Parathyroid adenoma (tissue), 2 donors: Measurements from ENCODE around the gene TMOD1.
"Not testable (repeated sequence)": the region's sequence is repeated elsewhere in the genome, so short reads cannot be mapped to it uniquely, and the experiment has no call there.

Experiments
- H2AFZ ChIP-seq: fragments of 300-600 bp; sonication (generic); one replicate; pipeline ENCODE4 v1.7.0; 2017; ENCODE audit warnings: antibody characterized with exemption, mild to moderate bottlenecking
- H3K27ac ChIP-seq: fragments of 300-600 bp; sonication (generic); one replicate; pipeline ENCODE4 v1.7.0; 2017
- H3K27me3 ChIP-seq: fragments of 300-600 bp; sonication (generic); one replicate; pipeline ENCODE4 v1.7.0; 2017; ENCODE audit warnings: low read length; ENCODE audit not compliant: control insufficient read depth, insufficient read depth
- H3K36me3 ChIP-seq: fragments of 300-600 bp; sonication (generic); one replicate; pipeline ENCODE4 v1.7.0; 2017; ENCODE audit warnings: low read length; ENCODE audit not compliant: control insufficient read depth, insufficient read depth
- H3K4me1 ChIP-seq: fragments of 300-600 bp; sonication (generic); one replicate; pipeline ENCODE4 v1.7.0; 2017; ENCODE audit warnings: control low read depth
- H3K4me2 ChIP-seq: fragments of 300-600 bp; sonication (generic); one replicate; pipeline ENCODE4 v1.7.0; 2017; ENCODE audit warnings: low read length
- H3K4me3 ChIP-seq: fragments of 300-600 bp; sonication (generic); one replicate; pipeline ENCODE4 v1.7.0; 2017; ENCODE audit warnings: low read depth, low read length
- H3K79me2 ChIP-seq: fragments of 300-600 bp; sonication (generic); one replicate; pipeline ENCODE4 v1.7.0; 2017; ENCODE audit warnings: control low read depth
- H3K9ac ChIP-seq: fragments of 300-600 bp; sonication (generic); one replicate; pipeline ENCODE4 v1.7.0; 2017; ENCODE audit warnings: mild to moderate bottlenecking
- H3K9me3 ChIP-seq: fragments of 300-600 bp; sonication (generic); one replicate; pipeline ENCODE4 v1.7.0; 2017; ENCODE audit warnings: low read length; ENCODE audit not compliant: control insufficient read depth
- TF ChIP-seq, protein P1 (sequence below): fragments of 300-600 bp; sonication (generic); IDR thresholded peaks from one replicate; pipeline ENCODE4 v1.7.0; 2017; ENCODE audit warnings: antibody characterized with exemption, mild to moderate bottlenecking
- donor health status: primary hyperparathyroidism.

The TMOD1 gene

DNA sequence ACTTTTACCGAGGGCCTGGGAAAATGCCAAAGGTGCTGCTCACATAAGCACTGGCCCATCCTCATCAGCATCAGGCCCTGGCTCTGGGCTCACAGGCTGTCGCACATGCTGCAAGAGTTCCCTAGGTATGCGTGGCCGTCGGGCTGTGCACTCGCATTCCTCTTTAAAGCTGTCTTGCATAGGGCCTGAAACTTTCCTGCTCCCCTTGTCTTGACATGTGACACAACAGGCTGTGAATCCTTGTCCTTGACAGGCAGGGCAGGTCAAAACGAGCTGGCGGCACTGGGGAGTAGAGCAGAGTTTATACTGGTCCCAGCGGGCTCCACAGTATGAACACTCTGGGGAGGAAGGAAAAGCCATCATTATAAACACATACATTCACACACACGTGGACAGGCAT, 101.0 kb downstream of the TMOD1 start:
- H3K27me3 ChIP-seq = no peaks in the 10 kb centered on the region
- H3K4me2 ChIP-seq = no peak overlapping the region
- H3K36me3 ChIP-seq = no peaks in the 10 kb centered on the region
- H3K27ac ChIP-seq = no peak overlapping the region
- TF ChIP-seq, protein P1, sequence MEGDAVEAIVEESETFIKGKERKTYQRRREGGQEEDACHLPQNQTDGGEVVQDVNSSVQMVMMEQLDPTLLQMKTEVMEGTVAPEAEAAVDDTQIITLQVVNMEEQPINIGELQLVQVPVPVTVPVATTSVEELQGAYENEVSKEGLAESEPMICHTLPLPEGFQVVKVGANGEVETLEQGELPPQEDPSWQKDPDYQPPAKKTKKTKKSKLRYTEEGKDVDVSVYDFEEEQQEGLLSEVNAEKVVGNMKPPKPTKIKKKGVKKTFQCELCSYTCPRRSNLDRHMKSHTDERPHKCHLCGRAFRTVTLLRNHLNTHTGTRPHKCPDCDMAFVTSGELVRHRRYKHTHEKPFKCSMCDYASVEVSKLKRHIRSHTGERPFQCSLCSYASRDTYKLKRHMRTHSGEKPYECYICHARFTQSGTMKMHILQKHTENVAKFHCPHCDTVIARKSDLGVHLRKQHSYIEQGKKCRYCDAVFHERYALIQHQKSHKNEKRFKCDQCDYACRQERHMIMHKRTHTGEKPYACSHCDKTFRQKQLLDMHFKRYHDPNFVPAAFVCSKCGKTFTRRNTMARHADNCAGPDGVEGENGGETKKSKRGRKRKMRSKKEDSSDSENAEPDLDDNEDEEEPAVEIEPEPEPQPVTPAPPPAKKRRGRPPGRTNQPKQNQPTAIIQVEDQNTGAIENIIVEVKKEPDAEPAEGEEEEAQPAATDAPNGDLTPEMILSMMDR = no peak
- no peak overlapping the region for H2AFZ ChIP-seq
- no peak overlapping the region for H3K4me3 ChIP-seq
- H3K9me3 ChIP-seq = no peaks in the 10 kb centered on the region
- no peaks in the 10 kb centered on the region for H3K4me1 ChIP-seq
- no peaks in the 10 kb centered on the region for H3K79me2 ChIP-seq
- no peak overlapping the region for H3K9ac ChIP-seq

DNA sequence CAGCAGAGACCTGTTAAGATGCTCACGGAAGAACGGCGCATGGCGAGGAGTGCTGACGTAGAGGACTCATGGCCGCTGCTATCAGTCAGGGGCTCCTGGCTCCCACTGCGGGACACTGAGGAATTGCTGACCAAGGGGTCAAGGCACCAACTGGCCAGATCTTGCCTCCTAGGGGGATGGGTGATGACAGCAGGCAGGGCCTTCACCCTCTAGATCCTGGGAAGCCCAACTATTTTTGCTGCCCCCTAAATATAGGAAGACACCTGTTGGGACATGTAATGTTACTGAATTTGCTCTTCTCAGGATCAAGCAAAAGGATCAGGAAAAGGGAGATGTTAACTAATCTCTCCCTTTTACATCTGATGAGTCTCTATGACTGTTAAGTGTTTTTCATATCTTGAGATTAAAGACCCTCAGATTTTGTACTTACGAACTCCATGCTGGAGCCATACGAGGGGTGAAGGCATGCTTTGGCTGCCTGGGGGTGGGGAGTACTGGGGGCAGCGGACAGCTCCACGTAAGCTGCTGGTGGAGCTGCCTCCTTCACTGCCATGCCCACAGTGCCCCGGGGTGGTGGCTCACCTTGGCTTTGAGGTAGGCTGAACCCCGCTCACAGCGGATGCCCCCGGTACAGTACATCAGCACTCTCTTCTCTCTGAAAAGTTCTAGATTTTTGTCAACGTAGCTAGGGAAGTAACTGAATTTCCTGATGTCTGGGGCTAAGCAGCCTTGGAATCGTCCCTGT, 103.6 kb downstream of the TMOD1 start:
- Histone ChIP-seq H2AFZ (no peak overlapping the region), H3K9me3 (no peaks in the 10 kb centered on the region), H3K9ac (no peak overlapping the region), H3K4me3 (no peak overlapping the region), H3K4me2 (no peak overlapping the region), H3K27me3 (no peaks in the 10 kb centered on the region), H3K27ac (no peak overlapping the region), H3K36me3 (no peaks in the 10 kb centered on the region), H3K4me1 (no peaks in the 10 kb centered on the region), H3K79me2 (no peaks in the 10 kb centered on the region)
- TF ChIP-seq, protein P1 = no peak

DNA sequence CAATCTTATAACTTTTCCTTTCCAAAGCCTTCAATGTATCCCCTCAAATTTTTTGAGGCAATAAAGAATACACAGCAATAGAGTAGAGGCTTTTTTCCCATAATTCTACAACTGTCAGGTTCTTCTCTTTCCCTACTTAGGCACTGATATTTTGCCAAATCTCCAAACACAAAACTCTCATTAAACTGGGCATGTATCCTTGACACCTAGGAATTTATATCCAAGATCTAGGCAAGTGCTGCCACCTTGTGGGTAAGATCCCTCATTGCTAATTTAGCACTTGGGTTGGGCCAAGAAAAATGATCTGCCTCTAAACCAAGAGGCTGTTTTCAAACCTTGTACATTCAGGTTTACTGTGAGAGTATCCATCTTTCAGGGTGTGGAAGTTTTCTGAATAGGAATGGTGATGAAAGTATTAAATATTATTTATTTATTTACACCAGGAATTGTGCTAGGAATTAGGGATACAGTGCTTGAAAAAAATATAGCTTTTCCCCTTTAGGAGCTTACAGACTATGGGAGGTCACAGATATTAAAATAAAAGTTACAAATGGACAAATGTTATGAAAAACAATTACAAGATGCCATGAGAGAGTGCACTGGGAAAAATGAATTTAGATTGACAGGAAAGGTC, 114.1 kb downstream of the TMOD1 start:
- no peaks in the 10 kb centered on the region for H3K36me3 ChIP-seq
- no peak overlapping the region for H3K9ac ChIP-seq
- H3K4me3 ChIP-seq = no peak overlapping the region

DNA sequence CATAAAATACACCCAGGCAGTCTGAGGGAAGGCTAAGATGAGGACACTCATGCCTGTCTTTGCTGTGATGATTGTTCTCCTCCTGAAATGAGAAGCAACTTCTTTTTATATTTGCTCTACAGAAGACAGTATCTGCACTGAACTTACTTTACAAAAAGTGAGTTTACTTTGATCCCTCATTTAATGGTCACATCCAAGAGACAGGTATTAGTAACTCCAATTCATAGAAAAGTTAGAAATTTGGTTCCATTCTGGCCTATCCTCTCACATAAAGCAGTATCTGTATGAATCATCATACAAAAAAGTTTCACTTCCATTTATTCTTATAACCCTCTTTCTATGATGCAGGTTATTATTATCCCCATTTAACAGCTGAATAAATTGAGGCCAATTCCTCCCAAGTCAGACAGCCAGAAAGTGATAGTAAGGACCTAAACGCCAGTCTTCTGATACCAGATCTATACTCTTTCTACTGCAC, 116.5 kb downstream of the TMOD1 start:
- H3K36me3 ChIP-seq = no peaks in the 10 kb centered on the region

More for the DNA sequence above, 114.1 kb downstream of the TMOD1 start:
- H3K27me3 ChIP-seq = no peaks in the 10 kb centered on the region
- H2AFZ ChIP-seq = no peak overlapping the region
- H3K4me2 ChIP-seq = no peak overlapping the region
- H3K9me3 ChIP-seq = no peaks in the 10 kb centered on the region
- H3K4me1 ChIP-seq = no peaks in the 10 kb centered on the region
- no peaks in the 10 kb centered on the region for H3K79me2 ChIP-seq
- no peak overlapping the region for H3K27ac ChIP-seq
- TF ChIP-seq, protein P1 = peak; percentile 62

DNA sequence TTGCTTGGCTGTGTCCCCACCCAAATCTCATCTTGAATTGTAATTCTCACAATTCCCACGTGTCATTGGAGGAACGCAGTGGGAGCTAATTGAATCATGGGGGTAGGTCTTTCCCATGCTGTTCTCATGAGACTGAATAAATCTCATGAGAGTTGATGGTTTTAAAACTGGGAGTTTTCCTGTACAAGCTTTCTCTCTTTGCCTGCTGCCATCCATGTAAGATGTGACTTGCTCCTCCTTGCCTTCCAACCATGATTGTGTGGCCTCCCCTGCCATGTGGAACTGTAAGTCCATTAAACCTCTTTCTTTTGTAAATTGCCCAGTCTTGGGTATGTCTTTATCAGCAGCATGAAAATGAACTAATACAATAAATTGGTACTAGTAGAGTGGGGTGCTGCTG, 118.6 kb downstream of the TMOD1 start:
- not testable (repeated sequence) for H3K4me2 ChIP-seq, H3K9ac ChIP-seq, H3K79me2 ChIP-seq, H3K36me3 ChIP-seq, H2AFZ ChIP-seq, H3K4me1 ChIP-seq, H3K27me3 ChIP-seq, H3K4me3 ChIP-seq, H3K9me3 ChIP-seq, H3K27ac ChIP-seq

More for the DNA sequence above, 116.5 kb downstream of the TMOD1 start:
- H3K9ac ChIP-seq = no peak overlapping the region
- no peak overlapping the region for H3K4me3 ChIP-seq
- no peaks in the 10 kb centered on the region for H3K4me1 ChIP-seq
- no peak overlapping the region for H3K27ac ChIP-seq
- H3K4me2 ChIP-seq = no peak overlapping the region
- H3K27me3 ChIP-seq = no peaks in the 10 kb centered on the region
- no peak overlapping the region for H2AFZ ChIP-seq
- no peaks in the 10 kb centered on the region for H3K79me2 ChIP-seq
- H3K9me3 ChIP-seq = no peaks in the 10 kb centered on the region
- TF ChIP-seq, protein P1 = no peak

DNA sequence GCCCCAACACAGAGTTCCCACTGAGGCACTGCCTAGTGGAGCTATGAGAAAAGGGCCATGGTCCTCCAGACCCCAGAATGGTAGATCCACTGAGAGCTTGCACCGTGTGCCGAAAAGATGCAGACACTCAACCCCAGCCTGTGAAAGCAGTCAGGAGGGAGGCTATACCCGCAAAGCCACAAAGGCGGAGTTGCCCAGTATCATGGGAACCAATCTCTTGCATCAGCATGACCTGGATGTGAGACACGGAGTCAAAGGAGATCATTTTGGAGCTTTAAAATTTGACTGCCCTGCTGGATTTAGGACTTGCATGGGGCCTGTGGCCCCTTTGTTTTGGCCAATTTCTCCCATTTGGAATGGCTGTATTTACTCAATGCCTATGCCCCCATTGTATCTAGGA, 121.0 kb downstream of the TMOD1 start:
- not testable (repeated sequence) for H3K9ac ChIP-seq, H3K27ac ChIP-seq, H3K36me3 ChIP-seq, H3K4me2 ChIP-seq, H3K9me3 ChIP-seq, H3K4me1 ChIP-seq, H3K27me3 ChIP-seq, H3K4me3 ChIP-seq, H2AFZ ChIP-seq, H3K79me2 ChIP-seq
